DOHH2 (cell line): ENCODE data around the gene PLA2G4F.
"Not testable (repeated sequence)": the region's sequence is repeated elsewhere in the genome, so short reads cannot be mapped to it uniquely, and the experiment has no call there.

Experiments used
- H3F3A ChIP-seq: fragments of 200-600 bp; sonication (generic), shearing (Covaris generic); 2 replicates; pipeline ENCODE4 v1.6.0; 2016; ENCODE audit warnings: antibody characterized with exemption, mild to moderate bottlenecking; ENCODE audit not compliant: control insufficient read depth, insufficient read depth
- H3K27ac ChIP-seq: fragments of 200-600 bp; sonication (generic); 2 replicates; pipeline ENCODE4 v1.5.1; 2014; ENCODE audit warnings: low read depth, mild to moderate bottlenecking, low read length, moderate library complexity
- H3K27me3 ChIP-seq: fragments of 200-600 bp; sonication (generic); 2 replicates; pipeline ENCODE4 v1.6.1; 2014; ENCODE audit warnings: mild to moderate bottlenecking, low read length, mixed read lengths; ENCODE audit not compliant: control insufficient read depth
- H3K36me3 ChIP-seq: fragments of 200-600 bp; sonication (generic); 2 replicates; pipeline ENCODE4 v1.6.1; 2014; ENCODE audit warnings: mild to moderate bottlenecking, low read length, moderate library complexity, mixed read lengths; ENCODE audit not compliant: control insufficient read depth
- H3K4me1 ChIP-seq: fragments of 200-600 bp; sonication (generic); 2 replicates; pipeline ENCODE4 v1.6.1; 2014; ENCODE audit warnings: mild to moderate bottlenecking, low read length, mixed read lengths; ENCODE audit not compliant: control insufficient read depth
- H3K4me2 ChIP-seq: fragments of 200-600 bp; sonication (generic); 2 replicates; pipeline ENCODE4 v1.6.0; 2014; ENCODE audit warnings: mild to moderate bottlenecking, low read length, moderate library complexity
- H3K4me3 ChIP-seq: fragments of 200-600 bp; sonication (generic); 2 replicates; pipeline ENCODE4 v1.5.1; 2014; ENCODE audit warnings: mild to moderate bottlenecking, low read length, mixed read lengths
- H3K79me2 ChIP-seq: fragments of 200-600 bp; sonication (generic); 2 replicates; pipeline ENCODE4 v1.6.1; 2014; ENCODE audit warnings: mild to moderate bottlenecking, low read length, mixed read lengths; ENCODE audit not compliant: control insufficient read depth
- H3K9me2 ChIP-seq: fragments of 200-600 bp; sonication (generic); replicated peaks from 2 replicates; pipeline ENCODE4 v1.6.1; 2014; ENCODE audit warnings: mild to moderate bottlenecking, low read length, mixed read lengths; ENCODE audit not compliant: control insufficient read depth
- H3K9me3 ChIP-seq: fragments of 200-600 bp; sonication (generic); 2 replicates; pipeline ENCODE4 v1.6.1; 2014; ENCODE audit warnings: antibody characterized with exemption, low read length, mixed read lengths; ENCODE audit not compliant: control insufficient read depth, insufficient read depth
- H4K20me1 ChIP-seq: fragments of 200-600 bp; sonication (generic); 2 replicates; pipeline ENCODE4 v1.6.0; 2014; ENCODE audit warnings: low read depth, mild to moderate bottlenecking, antibody characterized with exemption, low read length, moderate library complexity; ENCODE audit not compliant: control insufficient read depth, insufficient read depth
- CTCF ChIP-seq: fragments of 200-600 bp; sonication (generic); IDR thresholded peaks from one replicate; pipeline ENCODE4 v1.5.1; 2014; ENCODE audit warnings: antibody characterized with exemption, mild to moderate bottlenecking, low read depth, low read length; ENCODE audit not compliant: poor library complexity, severe bottlenecking
- EZH2phosphoT487 ChIP-seq: fragments of 200-600 bp; sonication (generic); IDR thresholded peaks from 2 replicates; pipeline ENCODE4 v1.6.1; 2017; ENCODE audit warnings: borderline replicate concordance, mild to moderate bottlenecking, antibody characterized with exemption, low read length, moderate library complexity, mixed read lengths

The PLA2G4F gene

GRCh38 chr15:42093966-42094365, 62.5 kb downstream of the PLA2G4F start:
- peaks cover 6% of the 10 kb centered on the region; the same call in 1 of the 2 replicates for H3K4me1 ChIP-seq
- H3F3A ChIP-seq, result no peaks in the 10 kb centered on the region
- no peaks in the 10 kb centered on the region for H3K9me3 ChIP-seq
- H3K36me3 ChIP-seq, result no peaks in the 10 kb centered on the region
- H3K79me2 ChIP-seq, result no peaks in the 10 kb centered on the region
- peaks cover 16% of the 10 kb centered on the region for H3K27me3 ChIP-seq
- no peak overlapping the region for H3K4me3 ChIP-seq
- no peak for TF ChIP-seq EZH2phosphoT487
- no peak for TF ChIP-seq CTCF
- H3K27ac ChIP-seq, result no peak overlapping the region
- no peaks in the 10 kb centered on the region for H4K20me1 ChIP-seq
- no peak overlapping the region for H3K4me2 ChIP-seq
- no peaks in the 10 kb centered on the region for H3K9me2 ChIP-seq

- peaks cover 15% of the 10 kb centered on the region for H3K27me3 ChIP-seq
- no peak overlapping the region for H3K4me3 ChIP-seq
- no peak overlapping the region for H3K27ac ChIP-seq
- H3K4me2 ChIP-seq, result no peak overlapping the region
- H3F3A ChIP-seq, result no peaks in the 10 kb centered on the region
- H3K79me2 ChIP-seq, result no peaks in the 10 kb centered on the region
- no peaks in the 10 kb centered on the region for H3K36me3 ChIP-seq
- no peaks in the 10 kb centered on the region for H4K20me1 ChIP-seq
- peaks cover 6% of the 10 kb centered on the region; the same call in 1 of the 2 replicates for H3K4me1 ChIP-seq
- TF ChIP-seq EZH2phosphoT487 (no peak), CTCF (no peak)
- H3K9me2 ChIP-seq, result no peaks in the 10 kb centered on the region
- H3K9me3 ChIP-seq, result no peaks in the 10 kb centered on the region
Observed at GRCh38 chr15:42092398-42093318, 63.8 kb downstream of the PLA2G4F start.

GRCh38 chr15:42091753-42092397, 64.6 kb downstream of the PLA2G4F start:
- H3K27me3 ChIP-seq, result peaks cover 11% of the 10 kb centered on the region
- H3K9me3 ChIP-seq, H3K79me2 ChIP-seq, H4K20me1 ChIP-seq, H3K9me2 ChIP-seq, H3K27ac ChIP-seq, H3K36me3 ChIP-seq, H3K4me2 ChIP-seq, H3K4me1 ChIP-seq, H3K4me3 ChIP-seq, H3F3A ChIP-seq: not testable (repeated sequence)

GRCh38 chr15:42090781-42091180, 65.7 kb downstream of the PLA2G4F start:
- no peaks in the 10 kb centered on the region for H3K9me2 ChIP-seq
- no peaks in the 10 kb centered on the region for H3K36me3 ChIP-seq
- TF ChIP-seq CTCF (no peak), EZH2phosphoT487 (no peak)
- H3K27me3 ChIP-seq, result peaks cover 9% of the 10 kb centered on the region
- peaks cover 6% of the 10 kb centered on the region; the same call in 1 of the 2 replicates for H3K4me1 ChIP-seq
- H3K9me3 ChIP-seq, result no peaks in the 10 kb centered on the region
- H3K4me3 ChIP-seq, result no peak overlapping the region
- H4K20me1 ChIP-seq, result no peaks in the 10 kb centered on the region
- H3F3A ChIP-seq, result no peaks in the 10 kb centered on the region
- no peaks in the 10 kb centered on the region for H3K79me2 ChIP-seq
- H3K27ac ChIP-seq, result no peak overlapping the region
- no peak overlapping the region for H3K4me2 ChIP-seq
